IMR-90 (cell line): ENCODE results near the gene RBMS3. TPM values are rescaled to one million over a fixed set of nuclear protein-coding genes. Genes with fewer than 3 reads are reported as not detected.

Experiments
- ATAC-seq: fragments of 200-7000 bp; cut with Tn5 transposase; 2 replicates; pipeline ENCODE4 v1.9.1; 2020; ENCODE audit warnings: low read depth, mild to moderate bottlenecking, moderate library complexity
- BruUV-seq: library from RNA; stranded (reverse); fragments of 400-500 nt; replicated peaks from 2 replicates; lab custom pipeline; 2021; lab: Mats Ljungman, UMichigan
- CTCF ChIA-PET: fragments of 300-600 bp; formaldehyde crosslinking; extraction: SDS; loops from one replicate; lab custom pipeline; 2021; ENCODE audit warnings: antibody characterized with exemption; lab: Yijun Ruan, JAX
- POLR2A ChIA-PET: fragments of 300-600 bp; sonication (Branson Sonifier 250); formaldehyde crosslinking; loops from one replicate; lab custom pipeline; 2022; ENCODE audit warnings: antibody characterized with exemption; ENCODE audit not compliant: unreplicated experiment; lab: Charles Lee
- DNase-seq: peaks from one replicate; pipeline ENCODE4 v3.0.0; 2013
- H2AFZ ChIP-seq: replicated peaks from 2 replicates; pipeline ENCODE3; 2013; ENCODE audit warnings: low read length, mild to moderate bottlenecking; ENCODE audit not compliant: poor library complexity
- H2AK5ac ChIP-seq: 2 replicates; pipeline ENCODE4 v1.6.1; 2013; ENCODE audit warnings: low read depth, low read length, inconsistent platforms
- H2AK9ac ChIP-seq: replicated peaks from 2 replicates; pipeline ENCODE3; 2013; ENCODE audit warnings: mild to moderate bottlenecking, low read depth, low read length, moderate library complexity; ENCODE audit not compliant: poor library complexity
- H2BK120ac ChIP-seq: 2 replicates; pipeline ENCODE4 v1.6.1; 2013; ENCODE audit warnings: low read depth, low read length, inconsistent platforms
- H2BK15ac ChIP-seq: 3 replicates; pipeline ENCODE4 v1.6.1; 2013; ENCODE audit warnings: low read depth, low read length, inconsistent platforms
- H2BK20ac ChIP-seq: 2 replicates; pipeline ENCODE4 v1.6.1; 2013; ENCODE audit warnings: low read depth, mild to moderate bottlenecking, inconsistent platforms, low read length, moderate library complexity
- H2BK5ac ChIP-seq: 2 replicates; pipeline ENCODE4 v1.6.1; 2013; ENCODE audit warnings: mild to moderate bottlenecking, low read depth, low read length, inconsistent platforms; ENCODE audit not compliant: poor library complexity, severe bottlenecking
- H3K14ac ChIP-seq: replicated peaks from 2 replicates; pipeline ENCODE4 v1.6.1; 2013; ENCODE audit warnings: low read depth, low read length, inconsistent platforms
- H3K18ac ChIP-seq: 2 replicates; pipeline ENCODE4 v1.6.1; 2013; ENCODE audit warnings: low read depth, low read length, control low read depth
- H3K23ac ChIP-seq: 2 replicates; pipeline ENCODE4 v1.6.1; 2013; ENCODE audit warnings: low read depth, low read length, inconsistent platforms
- H3K27ac ChIP-seq: 2 replicates; pipeline ENCODE4 v1.5.1; 2013; ENCODE audit warnings: mild to moderate bottlenecking, control low read depth, low read length; ENCODE audit not compliant: insufficient read depth
- H3K27me3 ChIP-seq: 2 replicates; pipeline ENCODE4 v1.6.1; 2013; ENCODE audit warnings: low read length; ENCODE audit not compliant: control insufficient read depth, insufficient read depth
- H3K36me3 ChIP-seq: 2 replicates; pipeline ENCODE4 v1.6.1; 2013; ENCODE audit warnings: low read length, mixed read lengths; ENCODE audit not compliant: control insufficient read depth, insufficient read depth
- H3K4ac ChIP-seq: 2 replicates; pipeline ENCODE4 v1.6.1; 2013; ENCODE audit warnings: low read depth, low read length, inconsistent platforms
- H3K4me1 ChIP-seq: 2 replicates; pipeline ENCODE4 v1.6.1; 2013; ENCODE audit warnings: low read length, mixed read lengths; ENCODE audit not compliant: control insufficient read depth, insufficient read depth
- H3K4me2 ChIP-seq: 2 replicates; pipeline ENCODE4 v1.6.1; 2013; ENCODE audit warnings: low read depth, mild to moderate bottlenecking, control low read depth, low read length, moderate library complexity
- H3K4me3 ChIP-seq: 2 replicates; pipeline ENCODE4 v1.5.1; 2013; ENCODE audit warnings: low read depth, mild to moderate bottlenecking, control low read depth, low read length, moderate library complexity; ENCODE audit not compliant: insufficient read depth
- H3K56ac ChIP-seq: 2 replicates; pipeline ENCODE4 v1.6.1; 2013; ENCODE audit warnings: low read length, inconsistent platforms; ENCODE audit not compliant: insufficient read depth; ENCODE audit errors: extremely low read depth
- H3K79me1 ChIP-seq, 2 experiments: 2 replicates each; pipeline ENCODE4 v1.6.1; 2013; ENCODE audit warnings: low read length in 2 of 2, inconsistent platforms in 1 of 2, low read depth in 1 of 2
- H3K9ac ChIP-seq: 2 replicates; pipeline ENCODE4 v1.6.1; 2013; ENCODE audit warnings: low read depth, low read length, control low read depth
- H3K9me1 ChIP-seq: 2 replicates; pipeline ENCODE4 v1.6.1; 2013; ENCODE audit warnings: low read length, inconsistent platforms; ENCODE audit not compliant: insufficient read depth
- H3K9me3 ChIP-seq: 2 replicates; pipeline ENCODE4 v1.6.1; 2013; ENCODE audit warnings: low read length; ENCODE audit not compliant: control insufficient read depth, insufficient read depth
- H4K20me1 ChIP-seq: 2 replicates; pipeline ENCODE4 v1.6.1; 2013; ENCODE audit warnings: low read length, inconsistent platforms; ENCODE audit not compliant: insufficient read depth
- H4K5ac ChIP-seq: 2 replicates; pipeline ENCODE4 v1.6.1; 2013; ENCODE audit warnings: mild to moderate bottlenecking, low read depth, low read length, control low read depth
- H4K8ac ChIP-seq, 2 experiments: 2 replicates each; pipeline ENCODE4 v1.6.1; 2013; ENCODE audit warnings: low read depth in 2 of 2, low read length in 2 of 2, control low read depth in 1 of 2, inconsistent platforms in 1 of 2
- H4K91ac ChIP-seq: 2 replicates; pipeline ENCODE4 v1.6.1; 2013; ENCODE audit warnings: low read depth, low read length, inconsistent platforms; ENCODE audit not compliant: insufficient read depth
- BHLHE40 ChIP-seq: fragments of 150-350 bp; IDR thresholded peaks from 2 replicates; pipeline ENCODE4 v1.6.1; 2016; ENCODE audit warnings: mild to moderate bottlenecking, low read depth, low read length
- CEBPB ChIP-seq: IDR thresholded peaks from 2 replicates; pipeline ENCODE4 v1.6.1; 2012; ENCODE audit warnings: low read depth, low read length, improper control_type of control experiment
- CHD1 ChIP-seq: IDR thresholded peaks from 2 replicates; pipeline ENCODE4 v1.6.1; 2012; ENCODE audit warnings: low read depth, low read length, improper control_type of control experiment
- FOS ChIP-seq: fragments of 150-350 bp; IDR thresholded peaks from 2 replicates; pipeline ENCODE4 v1.6.1; 2016; ENCODE audit warnings: low read depth, low read length
- MAFK ChIP-seq: IDR thresholded peaks from 2 replicates; pipeline ENCODE4 v1.6.1; 2012; ENCODE audit warnings: low read depth, low read length, improper control_type of control experiment
- MAZ ChIP-seq: IDR thresholded peaks from 2 replicates; pipeline ENCODE4 v1.6.1; 2012; ENCODE audit warnings: low read depth, mild to moderate bottlenecking, low read length, improper control_type of control experiment, moderate library complexity, borderline replicate concordance
- MXI1 ChIP-seq: IDR thresholded peaks from 2 replicates; pipeline ENCODE4 v1.6.1; 2012; ENCODE audit warnings: low read depth, mild to moderate bottlenecking, low read length, moderate library complexity, borderline replicate concordance
- NFE2L2 ChIP-seq: fragments of 150-350 bp; IDR thresholded peaks from 2 replicates; pipeline ENCODE4 v1.6.1; 2016; ENCODE audit warnings: low read depth, mild to moderate bottlenecking, low read length
- POLR2A ChIP-seq: IDR thresholded peaks from 2 replicates; pipeline ENCODE4 v1.6.1; 2012; ENCODE audit warnings: mild to moderate bottlenecking, low read depth, low read length
- RAD21 ChIP-seq: IDR thresholded peaks from 2 replicates; pipeline ENCODE4 v1.6.1; 2012; ENCODE audit warnings: low read length, improper control_type of control experiment
- RCOR1 ChIP-seq: IDR thresholded peaks from 2 replicates; pipeline ENCODE4 v1.6.1; 2012; ENCODE audit warnings: mild to moderate bottlenecking, low read length, improper control_type of control experiment; ENCODE audit not compliant: insufficient replicate concordance
- RFX5 ChIP-seq: IDR thresholded peaks from 2 replicates; pipeline ENCODE4 v1.8.0; 2012; ENCODE audit warnings: low read depth, mild to moderate bottlenecking, low read length, moderate library complexity
- SMC3 ChIP-seq: fragments of 150-350 bp; IDR thresholded peaks from 2 replicates; pipeline ENCODE4 v1.6.1; 2016; ENCODE audit warnings: low read depth, mild to moderate bottlenecking, antibody characterized with exemption, low read length, moderate library complexity
- whole genome bisulfite sequencing, 2 experiments: methylation state at CpG; one replicate each; pipeline versions ENCODE4 v1.1.5 to v1.1.7; 2013; ENCODE audit warnings: missing lambda C conversion rate in 2 of 2; ENCODE audit not compliant: insufficient read length in 1 of 2; ENCODE audit errors: extremely low coverage in 2 of 2; 5-methylcytosine and 5-hydroxymethylcytosine counted together
- dilution Hi-C: fragments of 300-500 bp; cut with HindIII; formaldehyde crosslinking; loops from one replicate; pipeline ENCODE4 v1.14.3; 2018; ENCODE audit warnings: low sequenced_read_pairs; ENCODE audit not compliant: unreplicated experiment
- in situ Hi-C: fragments of 300-500 bp; cut with MboI; formaldehyde crosslinking; loops from 3 replicates; pipeline ENCODE4 v1.14.3; 2019; ENCODE audit warnings: low sequenced_read_pairs, inconsistent platforms, mixed read lengths
- intact Hi-C: fragments of 100-400 bp; cut with micrococcal nuclease; formaldehyde crosslinking; loops from 2 replicates; pipeline ENCODE4 v1.10.0; 2022
- polyA plus RNA-seq, 3 experiments: library from polyadenylated mRNA; depleted of rRNA; stranded (reverse); fragments of >200 nt; gene quantifications; 2 replicates each; pipeline ENCODE4 v1.2.3, GENCODE V29; 2012; ENCODE audit warnings: low replicate concordance in 1 of 3
- total RNA-seq: library from RNA; depleted of rRNA; stranded (reverse); fragments of >200 nt; gene quantifications from 2 replicates; pipeline ENCODE4 v1.2.3, GENCODE V29; 2012
- TF ChIP-seq, protein P1 (sequence below): fragments of 150-350 bp; IDR thresholded peaks from 2 replicates; pipeline ENCODE4 v1.6.1; 2016; ENCODE audit warnings: low read depth, mild to moderate bottlenecking, low read length, moderate library complexity, borderline replicate concordance
- TF ChIP-seq, protein P2 (sequence below): conservative IDR thresholded peaks from 2 replicates; pipeline ENCODE4 v1.5.1; 2012; ENCODE audit warnings: mild to moderate bottlenecking, low read depth, low read length, improper control_type of control experiment

The RBMS3 gene
- total and polyA plus RNA-seq, 2 of the 4 experiments (the other 2 are of a cell fraction): 15.2 to 127 TPM

DNA sequence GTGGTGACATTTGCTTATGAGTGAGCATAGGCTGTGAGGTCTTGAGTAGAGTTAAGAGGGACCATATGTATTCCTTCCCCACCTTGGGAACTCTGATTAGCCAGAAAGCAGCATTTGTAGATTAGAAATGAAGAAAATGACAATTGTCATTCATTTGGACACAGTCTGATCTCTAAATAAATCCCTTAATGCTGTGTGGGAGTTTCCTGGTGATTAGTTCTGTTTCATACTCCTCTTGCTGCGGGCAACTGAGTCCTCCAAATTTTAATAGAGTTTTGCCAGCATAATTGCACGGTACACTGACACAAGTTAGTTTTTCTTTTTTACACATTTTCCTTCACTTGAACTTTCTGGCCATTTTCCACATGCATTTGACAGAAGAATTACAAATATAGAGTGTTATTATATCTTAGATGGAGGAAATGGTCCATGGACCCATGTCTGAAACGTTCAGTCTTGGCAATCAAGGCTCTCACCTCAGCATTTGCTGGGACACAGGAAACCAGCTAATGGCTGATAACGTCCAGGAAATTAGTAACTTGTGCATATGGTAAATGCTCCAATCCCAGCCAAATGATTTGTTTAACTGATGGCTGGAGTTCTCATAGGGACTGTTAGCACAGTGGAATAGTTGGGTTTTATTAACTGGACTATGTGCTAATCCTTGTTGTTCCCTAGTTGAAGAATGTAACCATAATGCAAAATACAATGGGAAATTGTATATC lies 321.2 kb downstream of the RBMS3 start:
- Histone ChIP-seq H3K56ac (no peak overlapping the region), H3K4me1 (peaks cover 3% of the 10 kb centered on the region; the same call in 1 of the 2 replicates), H2BK20ac (no peak overlapping the region), H3K4me2 (no peak overlapping the region), H2AK5ac (0 out of 2 replicates have a peak overlapping the region, but pooled peaks have one; percentile 37), H3K36me3 (no peaks in the 10 kb centered on the region), H3K4ac (no peak overlapping the region), H4K8ac (peak overlapping the region in 1 of 2 experiments; percentile 15; a peak in 2 of 4 replicates), H3K23ac (peak overlapping the region; percentile 31; the same call in 1 of the 2 replicates), H2BK15ac (no peak overlapping the region; the same call in 2 of the 3 replicates), H3K27me3 (no peaks in the 10 kb centered on the region), H2BK5ac (no peak overlapping the region), H3K79me1 (peaks cover 15 to 27% of the 10 kb centered on the region in 2 experiments), H4K91ac (no peak overlapping the region), H3K14ac (no peak overlapping the region), H3K9ac (no peak overlapping the region), H2AK9ac (no peak overlapping the region), H3K9me3 (no peaks in the 10 kb centered on the region), H2AFZ (no peak overlapping the region), H3K4me3 (no peak overlapping the region), H4K20me1 (no peaks in the 10 kb centered on the region), H4K5ac (0 out of 2 replicates have a peak overlapping the region, but pooled peaks have one; percentile 2), H3K18ac (no peak overlapping the region), H3K27ac (no peak overlapping the region), H3K9me1 (no peaks in the 10 kb centered on the region), H2BK120ac (no peak overlapping the region)
- intact Hi-C loops (no loop called here), in situ Hi-C loops (no loop called here), dilution Hi-C loops (no loop called here)
- no peak for ATAC-seq
- POLR2A ChIA-PET: no interaction called here
- DNase-seq: no peak
- BruUV-seq: no TSS peak
- CTCF ChIA-PET: no interaction called here
- WGBS, 2 experiments: no CpG with 5 or more reads among the region's 4 CpGs
- no peak for TF ChIP-seq MXI1
- TF ChIP-seq, protein P1, sequence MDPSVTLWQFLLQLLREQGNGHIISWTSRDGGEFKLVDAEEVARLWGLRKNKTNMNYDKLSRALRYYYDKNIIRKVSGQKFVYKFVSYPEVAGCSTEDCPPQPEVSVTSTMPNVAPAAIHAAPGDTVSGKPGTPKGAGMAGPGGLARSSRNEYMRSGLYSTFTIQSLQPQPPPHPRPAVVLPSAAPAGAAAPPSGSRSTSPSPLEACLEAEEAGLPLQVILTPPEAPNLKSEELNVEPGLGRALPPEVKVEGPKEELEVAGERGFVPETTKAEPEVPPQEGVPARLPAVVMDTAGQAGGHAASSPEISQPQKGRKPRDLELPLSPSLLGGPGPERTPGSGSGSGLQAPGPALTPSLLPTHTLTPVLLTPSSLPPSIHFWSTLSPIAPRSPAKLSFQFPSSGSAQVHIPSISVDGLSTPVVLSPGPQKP: no peak
- no peak for TF ChIP-seq SMC3
- no peak for TF ChIP-seq CEBPB
- TF ChIP-seq RCOR1: no peak
- no peak for TF ChIP-seq RFX5
- TF ChIP-seq MAZ: no peak
- TF ChIP-seq MAFK: no peak
- TF ChIP-seq, protein P2, sequence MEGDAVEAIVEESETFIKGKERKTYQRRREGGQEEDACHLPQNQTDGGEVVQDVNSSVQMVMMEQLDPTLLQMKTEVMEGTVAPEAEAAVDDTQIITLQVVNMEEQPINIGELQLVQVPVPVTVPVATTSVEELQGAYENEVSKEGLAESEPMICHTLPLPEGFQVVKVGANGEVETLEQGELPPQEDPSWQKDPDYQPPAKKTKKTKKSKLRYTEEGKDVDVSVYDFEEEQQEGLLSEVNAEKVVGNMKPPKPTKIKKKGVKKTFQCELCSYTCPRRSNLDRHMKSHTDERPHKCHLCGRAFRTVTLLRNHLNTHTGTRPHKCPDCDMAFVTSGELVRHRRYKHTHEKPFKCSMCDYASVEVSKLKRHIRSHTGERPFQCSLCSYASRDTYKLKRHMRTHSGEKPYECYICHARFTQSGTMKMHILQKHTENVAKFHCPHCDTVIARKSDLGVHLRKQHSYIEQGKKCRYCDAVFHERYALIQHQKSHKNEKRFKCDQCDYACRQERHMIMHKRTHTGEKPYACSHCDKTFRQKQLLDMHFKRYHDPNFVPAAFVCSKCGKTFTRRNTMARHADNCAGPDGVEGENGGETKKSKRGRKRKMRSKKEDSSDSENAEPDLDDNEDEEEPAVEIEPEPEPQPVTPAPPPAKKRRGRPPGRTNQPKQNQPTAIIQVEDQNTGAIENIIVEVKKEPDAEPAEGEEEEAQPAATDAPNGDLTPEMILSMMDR: no peak
- TF ChIP-seq BHLHE40: no peak
- TF ChIP-seq NFE2L2: no peak
- no peak for TF ChIP-seq RAD21
- no peak for TF ChIP-seq CHD1
- no peak for TF ChIP-seq FOS
- no peak for TF ChIP-seq POLR2A
